CD4-positive, alpha-beta memory T cell (primary cell): ENCODE results near the gene ABCD1. TPM values are rescaled to one million over a fixed set of nuclear protein-coding genes. Genes with fewer than 3 reads are reported as not detected.
"Not testable (repeated sequence)": the region's sequence is repeated elsewhere in the genome, so short reads cannot be mapped to it uniquely, and the experiment has no call there.

ENCODE experiments used
- CTCF ChIA-PET: fragments of 350-600 bp; sonication (Branson Sonifier 250); formaldehyde crosslinking; loops from one replicate; lab custom pipeline; 2021; ENCODE audit warnings: inconsistent platforms; ENCODE audit not compliant: partially characterized antibody; lab: Charles Lee
- POLR2A ChIA-PET: fragments of 350-600 bp; sonication (Branson Sonifier 250); formaldehyde crosslinking; loops from one replicate; lab custom pipeline; 2021; ENCODE audit not compliant: partially characterized antibody; lab: Charles Lee
- DNase-seq, 5 donors: peaks; one replicate each; pipeline versions ENCODE4 v3.0.0 to v3.0.0-alpha.2; 2020 to 2022; ENCODE audit warnings: mixed read lengths in 1 of 5
- H3K27ac ChIP-seq: one replicate; pipeline ENCODE4 v1.7.0; 2013; ENCODE audit warnings: low read depth, low read length
- H3K27me3 ChIP-seq: 2 replicates; pipeline ENCODE4 v1.7.0; 2013; ENCODE audit warnings: mild to moderate bottlenecking, low read length, moderate library complexity; ENCODE audit not compliant: insufficient read depth
- H3K36me3 ChIP-seq: 2 replicates; pipeline ENCODE4 v1.7.0; 2013; ENCODE audit warnings: mild to moderate bottlenecking, low read length, moderate library complexity; ENCODE audit not compliant: insufficient read depth
- H3K4me1 ChIP-seq: 2 replicates; pipeline ENCODE4 v1.7.0; 2013; ENCODE audit warnings: mild to moderate bottlenecking, low read length, moderate library complexity; ENCODE audit not compliant: insufficient read depth
- H3K4me3 ChIP-seq, 2 donors: one replicate each; pipeline ENCODE4 v1.7.0; 2013; ENCODE audit warnings: low read length in 2 of 2, mild to moderate bottlenecking in 1 of 2
- H3K9me3 ChIP-seq, 2 donors: one replicate each; pipeline ENCODE4 v1.7.0; 2013; ENCODE audit warnings: low read length in 2 of 2, control low read depth in 1 of 2; ENCODE audit not compliant: control insufficient read depth in 1 of 2
- H3K27ac Mint-ChIP-seq, 7 donors: one replicate each; pipeline ENCODE4 v1.8.0; 2020 to 2021; ENCODE audit warnings: mixed read lengths in 7 of 7, mild to moderate bottlenecking in 6 of 7, inconsistent platforms in 3 of 7, moderate library complexity in 3 of 7
- H3K27me3 Mint-ChIP-seq, 2 donors: one replicate each; pipeline ENCODE4 v1.8.0; 2020 to 2021; ENCODE audit warnings: mixed read lengths in 2 of 2
- H3K36me3 Mint-ChIP-seq, 2 donors: one replicate each; pipeline ENCODE4 v1.8.0; 2020 to 2021; ENCODE audit warnings: mixed read lengths in 2 of 2, inconsistent platforms in 1 of 2, mild to moderate bottlenecking in 1 of 2
- H3K4me1 Mint-ChIP-seq, 4 donors: one replicate each; pipeline ENCODE4 v1.8.0; 2020 to 2021; ENCODE audit warnings: mixed read lengths in 4 of 4, mild to moderate bottlenecking in 1 of 4
- H3K4me3 Mint-ChIP-seq, 8 donors: one replicate each; pipeline ENCODE4 v1.8.0; 2020 to 2021; ENCODE audit warnings: mixed read lengths in 8 of 8, mild to moderate bottlenecking in 7 of 8, moderate library complexity in 6 of 8, inconsistent platforms in 3 of 8
- H3K9me3 Mint-ChIP-seq, 8 donors: one replicate each; pipeline ENCODE4 v1.8.0; 2020 to 2021; ENCODE audit warnings: mixed read lengths in 8 of 8, mild to moderate bottlenecking in 5 of 8, inconsistent platforms in 3 of 8, moderate library complexity in 1 of 8
- intact Hi-C: fragments of 100-400 bp; cut with micrococcal nuclease; formaldehyde crosslinking; loops from one replicate; pipeline ENCODE4 v1.15.1; 2023
- polyA plus RNA-seq, 2 donors: library from polyadenylated mRNA; unstranded; fragments of 300-500 nt; fragmentation: Illumina TruSeq; gene quantifications; one replicate each; pipeline ENCODE4 v1.2.3, GENCODE V29; 2021
- total RNA-seq, 2 experiments: library from RNA; stranded (reverse); gene quantifications; one replicate each; pipeline ENCODE4 v1.2.3, GENCODE V29; 2021

The ABCD1 gene
- total and polyA plus RNA-seq, 4 experiments from 2014 or later, result 1.7 to 6.8 (median 4.9) TPM

DNA sequence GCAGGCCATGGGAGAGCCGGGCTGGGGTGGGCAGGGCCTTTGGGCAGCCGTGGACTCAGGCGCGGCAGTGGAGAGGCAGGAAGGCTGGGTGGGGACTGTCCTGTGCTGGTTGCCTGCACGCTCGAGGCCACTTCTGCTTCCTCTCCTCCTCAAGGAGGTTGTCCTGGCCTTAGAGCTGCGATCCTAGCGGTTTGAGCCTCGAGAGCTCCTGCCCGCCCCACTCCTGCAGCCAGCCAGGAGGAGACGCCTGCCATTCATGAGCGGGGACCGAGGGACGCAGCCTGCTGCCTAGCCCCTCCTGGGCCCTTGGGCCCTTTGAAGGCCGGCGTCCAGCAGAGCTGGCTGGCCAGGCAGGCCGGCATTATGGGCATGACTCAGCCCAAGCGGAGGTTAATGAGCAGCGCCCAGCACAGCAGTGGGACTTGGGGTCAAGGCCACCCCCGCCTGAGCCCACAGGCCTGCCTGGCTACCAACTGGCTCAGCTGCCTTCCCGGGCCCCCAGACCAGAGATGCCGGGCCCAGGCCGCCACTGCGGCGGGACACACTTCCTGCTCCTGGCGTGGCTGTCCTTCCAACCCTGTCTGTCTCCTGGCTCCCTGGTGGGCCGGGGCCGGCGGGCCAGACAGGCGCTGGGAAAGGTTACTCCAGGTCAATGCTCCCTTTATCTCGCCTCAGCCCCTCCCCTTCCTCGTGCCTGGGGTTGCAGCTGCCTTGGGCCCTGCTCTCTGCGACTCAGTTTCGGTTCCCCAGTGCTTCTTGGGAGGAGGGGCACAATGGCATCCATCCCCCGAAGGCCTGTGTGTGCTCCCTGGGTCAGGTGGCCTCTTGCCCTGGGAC is 1.8 kb downstream of the ABCD1 start:
- H3K36me3 ChIP-seq, result no peaks in the 10 kb centered on the region
- H3K27ac ChIP-seq, result peak overlapping the region; percentile 56
- H3K9me3 Mint-ChIP-seq, result peaks cover 0 to 1% (median 0%) of the 10 kb centered on the region in 8 donors
- H3K36me3 Mint-ChIP-seq, result peaks cover 9 to 10% of the 10 kb centered on the region in 2 donors
- DNase-seq, result peak; percentile 30 to 71 (median 48)
- no peaks in the 10 kb centered on the region for H3K27me3 ChIP-seq
- H3K27ac Mint-ChIP-seq, result peak overlapping the region; percentile 37 to 90 (median 86)
- POLR2A ChIA-PET, result interaction anchor here (1.1 to 1.8 kb wide), 5 partner anchors 9 to 245 kb away, joined by 3 to 5 read pairs (median 4); partner anchors contain the start of gene HCFC1
- intact Hi-C loops, result loop anchor here (10.0 kb wide), 1 partner anchor 112 kb away; no protein-coding TSS in a partner anchor
- no peaks in the 10 kb centered on the region for H3K27me3 Mint-ChIP-seq
- CTCF ChIA-PET, result interaction anchor here (1.2 to 1.4 kb wide), 2 partner anchors 27 to 38 kb away, joined by 3 read pairs; partner anchors contain the start of gene PLXNB3
- peaks cover 15 to 41% (median 24%) of the 10 kb centered on the region in 4 donors for H3K4me1 Mint-ChIP-seq
- peaks cover 46% of the 10 kb centered on the region for H3K4me1 ChIP-seq
- H3K4me3 Mint-ChIP-seq, result peak overlapping the region; percentile 69 to 81 (median 76)
- no peaks in the 10 kb centered on the region for H3K9me3 ChIP-seq
- peak overlapping the region in 1 of 2 donors; percentile 28 for H3K4me3 ChIP-seq

DNA sequence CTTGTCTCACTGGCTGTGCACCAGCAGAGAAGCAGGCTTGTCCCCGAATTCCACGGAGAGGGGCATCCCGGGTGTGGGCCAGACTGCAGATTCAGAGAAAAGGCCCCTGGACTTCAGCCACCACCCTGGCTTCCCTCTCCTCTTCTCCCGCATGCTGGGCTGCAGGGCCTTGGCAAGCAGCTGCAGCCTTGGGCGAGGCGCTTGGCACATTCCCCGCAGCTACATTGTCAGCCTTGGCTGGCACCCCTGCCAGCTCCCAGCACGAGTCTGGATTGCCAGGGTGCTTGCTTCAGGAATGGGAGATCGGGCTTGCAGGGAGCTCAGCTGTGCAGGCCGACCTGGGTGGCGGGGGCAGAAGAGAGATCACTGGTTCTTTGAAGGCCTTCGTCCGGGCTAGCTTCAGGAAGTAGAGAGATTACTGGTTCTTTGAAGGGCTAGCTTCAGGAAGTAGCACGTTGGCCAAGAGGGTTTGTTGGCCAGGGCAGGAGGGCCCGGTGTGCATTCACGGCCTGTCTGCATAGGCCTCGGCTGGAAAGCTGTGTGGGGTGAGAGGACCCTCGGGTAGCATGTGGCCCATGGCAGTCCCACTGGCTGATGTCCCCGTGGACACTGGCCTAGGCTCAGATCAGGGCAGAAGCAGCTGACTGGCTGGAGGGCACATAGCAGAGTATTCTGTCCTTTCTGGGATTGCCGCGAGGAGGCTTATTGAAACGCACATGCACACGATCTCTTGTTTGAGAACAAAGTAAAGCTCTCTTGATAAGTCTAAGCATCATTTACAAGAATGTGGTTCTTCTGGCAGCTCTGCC is 2.7 kb downstream of the ABCD1 start:
- Mint-ChIP-seq H3K9me3 (peaks cover 0 to 5% (median 0%) of the 10 kb centered on the region in 8 donors), H3K36me3 (peaks cover 7 to 13% of the 10 kb centered on the region in 2 donors), H3K4me3 (peak overlapping the region; percentile 1 to 81 (median 75)), H3K27ac (peak overlapping the region; percentile 69 to 90 (median 87)), H3K27me3 (no peaks in the 10 kb centered on the region), H3K4me1 (peaks cover 10 to 37% (median 24%) of the 10 kb centered on the region in 4 donors)
- Histone ChIP-seq H3K27me3 (no peaks in the 10 kb centered on the region), H3K27ac (peak overlapping the region; percentile 56), H3K4me1 (peaks cover 40% of the 10 kb centered on the region), H3K36me3 (no peaks in the 10 kb centered on the region), H3K4me3 (peak overlapping the region in 1 of 2 donors; percentile 28), H3K9me3 (no peaks in the 10 kb centered on the region)
- intact Hi-C loops, result loop anchor here (10.0 kb wide), 1 partner anchor 113 kb away; no protein-coding TSS in a partner anchor
- POLR2A ChIA-PET, result interaction anchor here (1.2 to 1.8 kb wide), 3 partner anchors 198 to 244 kb away, joined by 3 to 5 read pairs (median 4); partner anchors contain the start of gene HCFC1
- CTCF ChIA-PET, result interaction anchor here (1.2 to 1.4 kb wide), 2 partner anchors 27 to 37 kb away, joined by 3 read pairs; partner anchors contain the start of gene PLXNB3
- no peak for DNase-seq

DNA sequence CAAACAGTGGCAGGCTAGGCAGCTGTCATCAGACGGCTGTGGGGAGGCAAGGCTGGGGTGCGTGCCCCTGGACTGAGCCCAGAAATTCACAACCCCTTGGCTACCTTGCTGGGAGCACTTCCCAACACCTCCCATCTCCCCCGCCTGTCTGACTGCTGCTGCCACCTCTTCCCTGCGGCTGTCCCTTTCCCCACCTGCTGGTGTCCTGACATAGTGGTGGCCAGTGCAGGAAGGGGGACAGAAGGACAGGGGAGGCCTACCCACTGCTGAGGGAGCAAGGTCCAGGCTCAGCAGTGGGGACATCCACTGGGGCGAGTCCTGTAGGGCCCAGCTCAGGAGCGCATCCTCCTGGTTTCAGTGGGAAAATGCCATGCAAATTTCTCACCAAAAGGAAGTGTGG is 3.4 kb downstream of the ABCD1 start:
- Histone ChIP-seq H3K9me3 (no peaks in the 10 kb centered on the region), H3K27me3 (no peaks in the 10 kb centered on the region), H3K4me1 (peaks cover 32% of the 10 kb centered on the region), H3K27ac (no peak overlapping the region), H3K36me3 (no peaks in the 10 kb centered on the region), H3K4me3 (no peak overlapping the region)
- peak overlapping the region in 2 of 7 donors; percentile 27 to 57 for H3K27ac Mint-ChIP-seq
- ChIA-PET CTCF (no interaction called here), POLR2A (no interaction called here)
- peak overlapping the region in 1 of 8 donors; percentile 46 for H3K4me3 Mint-ChIP-seq
- no peaks in the 10 kb centered on the region for H3K27me3 Mint-ChIP-seq
- intact Hi-C loops, result loop anchor here (10.0 kb wide), 1 partner anchor 113 kb away; no protein-coding TSS in a partner anchor
- no peak for DNase-seq
- H3K9me3 Mint-ChIP-seq, result peaks cover 0 to 5% (median 0%) of the 10 kb centered on the region in 8 donors
- H3K4me1 Mint-ChIP-seq, result peaks cover 8 to 30% (median 18%) of the 10 kb centered on the region in 4 donors
- peaks cover 7 to 13% of the 10 kb centered on the region in 2 donors for H3K36me3 Mint-ChIP-seq

DNA sequence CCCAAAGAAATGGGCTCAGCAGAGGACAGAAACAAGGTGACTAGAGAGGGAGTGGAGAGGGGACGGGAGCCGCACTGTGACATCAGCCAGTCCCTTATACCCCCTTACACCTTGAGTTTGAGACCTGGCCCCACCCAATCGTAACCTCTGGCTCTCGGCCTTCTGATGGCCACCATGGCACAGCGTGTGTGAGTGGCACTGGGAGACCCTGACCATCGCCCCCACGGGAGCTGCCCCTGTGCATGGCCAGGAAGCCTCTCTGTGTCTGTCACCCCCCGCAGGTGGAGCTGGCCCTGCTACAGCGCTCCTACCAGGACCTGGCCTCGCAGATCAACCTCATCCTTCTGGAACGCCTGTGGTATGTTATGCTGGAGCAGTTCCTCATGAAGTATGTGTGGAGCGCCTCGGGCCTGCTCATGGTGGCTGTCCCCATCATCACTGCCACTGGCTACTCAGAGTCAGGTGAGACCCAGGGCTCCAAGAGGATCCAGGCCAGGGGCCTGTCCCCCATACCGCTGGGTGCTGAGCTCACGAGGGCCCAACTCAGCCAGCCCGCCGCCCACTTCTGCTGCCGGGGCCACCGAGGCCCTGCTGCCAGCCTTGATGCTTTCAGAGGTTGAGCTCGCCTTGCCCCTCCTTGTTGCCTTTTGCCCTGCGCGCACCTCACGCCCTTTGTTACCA is 4.4 kb downstream of the ABCD1 start:
- CTCF ChIA-PET, result no interaction called here
- H3K27me3 ChIP-seq, result no peaks in the 10 kb centered on the region
- peaks cover 8 to 28% (median 18%) of the 10 kb centered on the region in 4 donors for H3K4me1 Mint-ChIP-seq
- peaks cover 32% of the 10 kb centered on the region for H3K4me1 ChIP-seq
- no peaks in the 10 kb centered on the region for H3K9me3 ChIP-seq
- peak overlapping the region in 1 of 7 donors; percentile 85 for H3K27ac Mint-ChIP-seq
- POLR2A ChIA-PET, result no interaction called here
- DNase-seq, result no peak
- no peaks in the 10 kb centered on the region for H3K27me3 Mint-ChIP-seq
- H3K4me3 ChIP-seq, result no peak overlapping the region
- peaks cover 7 to 13% of the 10 kb centered on the region in 2 donors for H3K36me3 Mint-ChIP-seq
- no peaks in the 10 kb centered on the region for H3K36me3 ChIP-seq
- intact Hi-C loops, result loop anchor here (10.0 kb wide), 1 partner anchor 114 kb away; no protein-coding TSS in a partner anchor
- H3K4me3 Mint-ChIP-seq, result peak overlapping the region in 1 of 8 donors; percentile 29
- peaks cover 0 to 5% (median 0%) of the 10 kb centered on the region in 8 donors for H3K9me3 Mint-ChIP-seq
- H3K27ac ChIP-seq, result no peak overlapping the region

DNA sequence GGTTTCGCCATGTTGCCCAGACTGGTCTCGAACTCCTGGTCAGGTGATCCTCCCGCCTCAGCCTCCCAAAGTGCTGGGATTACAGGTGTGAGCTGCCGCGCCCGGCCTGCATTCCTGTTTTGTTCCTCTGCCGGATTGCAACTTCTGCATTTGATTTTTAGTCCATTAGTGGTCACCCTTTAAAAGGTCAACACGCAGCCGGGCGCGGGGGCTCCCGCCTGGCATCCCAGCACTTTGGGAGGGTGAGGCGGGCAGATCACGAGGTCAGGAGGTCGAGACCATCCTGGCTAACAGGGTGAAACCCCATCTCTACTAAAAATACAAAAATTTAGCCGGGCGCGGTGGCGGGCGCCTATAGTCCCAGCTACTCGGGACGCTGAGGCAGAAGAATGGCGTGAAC is 5.5 kb downstream of the ABCD1 start:
- POLR2A ChIA-PET, DNase-seq, H3K4me3 ChIP-seq, H3K36me3 ChIP-seq, H3K9me3 Mint-ChIP-seq, CTCF ChIA-PET, intact Hi-C loops, H3K27me3 Mint-ChIP-seq, H3K27ac ChIP-seq, H3K9me3 ChIP-seq, H3K4me3 Mint-ChIP-seq, H3K27ac Mint-ChIP-seq, H3K27me3 ChIP-seq: not testable (repeated sequence)
- peaks cover 12 to 33% (median 21%) of the 10 kb centered on the region in 4 donors for H3K4me1 Mint-ChIP-seq
- peaks cover 8 to 13% of the 10 kb centered on the region in 2 donors for H3K36me3 Mint-ChIP-seq
- peaks cover 35% of the 10 kb centered on the region for H3K4me1 ChIP-seq

DNA sequence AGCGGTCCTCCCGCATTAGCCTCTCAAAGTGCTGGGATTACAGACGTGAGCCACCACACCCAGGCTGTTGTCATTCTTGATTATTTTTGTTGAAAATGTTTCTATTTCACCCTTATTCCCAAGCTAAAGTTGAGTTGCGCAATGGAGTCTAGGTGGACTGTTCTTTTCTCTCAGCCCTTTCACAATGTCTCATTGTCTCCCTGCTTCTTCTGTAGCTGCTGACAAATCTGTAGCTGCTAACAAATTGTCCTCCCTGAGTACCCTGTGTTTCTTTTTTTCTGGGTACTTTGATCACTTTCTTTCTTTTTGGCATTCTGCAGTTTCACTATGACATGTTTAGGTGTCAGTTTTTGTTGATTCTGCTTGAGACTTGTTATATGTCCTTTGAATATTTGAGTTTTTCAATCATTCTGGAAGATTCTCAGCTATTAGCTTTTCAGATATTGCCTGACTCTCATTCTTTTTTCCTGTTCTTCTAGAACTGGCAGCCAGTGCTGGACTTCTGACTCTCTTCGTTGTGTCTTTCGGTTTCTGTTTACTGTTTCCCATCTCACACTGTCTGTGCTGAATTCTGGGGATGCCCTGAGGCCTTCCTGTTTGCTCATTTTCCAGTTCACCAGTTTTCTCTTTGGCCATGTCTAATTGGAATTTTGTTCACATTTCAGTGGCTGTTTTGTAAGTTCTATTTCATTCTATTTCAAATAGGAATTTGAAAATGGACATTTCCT is 6.6 kb downstream of the ABCD1 start:
- intact Hi-C loops, result no loop called here
- Mint-ChIP-seq H3K27ac (peak overlapping the region in 4 of 7 donors; percentile 5 to 81 (median 58)), H3K4me3 (peak overlapping the region in 4 of 8 donors; percentile 4 to 40 (median 10)), H3K36me3 (peaks cover 13 to 17% of the 10 kb centered on the region in 2 donors), H3K9me3 (peaks cover 0 to 5% (median 0%) of the 10 kb centered on the region in 8 donors), H3K4me1 (peaks cover 16 to 39% (median 27%) of the 10 kb centered on the region in 4 donors), H3K27me3 (no peaks in the 10 kb centered on the region)
- no peak overlapping the region for H3K4me3 ChIP-seq
- POLR2A ChIA-PET, result no interaction called here
- H3K9me3 ChIP-seq, result no peaks in the 10 kb centered on the region
- H3K4me1 ChIP-seq, result peaks cover 26% of the 10 kb centered on the region
- H3K27me3 ChIP-seq, result no peaks in the 10 kb centered on the region
- DNase-seq, result no peak
- H3K27ac ChIP-seq, result no peak overlapping the region
- CTCF ChIA-PET, result no interaction called here
- no peaks in the 10 kb centered on the region for H3K36me3 ChIP-seq
